ENCODE results near the gene IPPK.
"Not testable (repeated sequence)": the region's sequence is repeated elsewhere in the genome, so short reads cannot be mapped to it uniquely, and the experiment has no call there.

The IPPK gene

GRCh38 chr9:92631452-92632343 lies 38.2 kb downstream of the IPPK start:
- Histone ChIP-seq H3K36me3 (ENCODE audit: control insufficient read depth, low read length) (peaks cover 38% of the 10 kb centered on the region), H3K4me1 (ENCODE audit: control insufficient read depth, low read length) (no peaks in the 10 kb centered on the region), H3F3A (ENCODE audit: control insufficient read depth, insufficient read depth) (no peaks in the 10 kb centered on the region), H3K9me3 (ENCODE audit: control insufficient read depth, insufficient read depth, low read length) (no peaks in the 10 kb centered on the region), H3K4me3 (ENCODE audit: low read length) (no peak overlapping the region), H3K79me2 (ENCODE audit: control insufficient read depth, low read length) (no peaks in the 10 kb centered on the region), H3K27me3 (ENCODE audit: control insufficient read depth, low read length) (no peaks in the 10 kb centered on the region), H3K9me2 (replicated peaks; ENCODE audit: control insufficient read depth, low read length) (no peaks in the 10 kb centered on the region), H4K20me1 (ENCODE audit: control insufficient read depth, insufficient read depth, low read depth, low read length) (no peaks in the 10 kb centered on the region), H3K27ac (ENCODE audit: low read depth, low read length) (no peak overlapping the region), H3K4me2 (ENCODE audit: low read length) (no peak overlapping the region)
- no peak for TF ChIP-seq CTCF (IDR thresholded peaks at IDR 0.05; ENCODE audit: low read depth, low read length, poor library complexity, severe bottlenecking)
- no peak for TF ChIP-seq EZH2phosphoT487 (IDR thresholded peaks at IDR 0.05; ENCODE audit: borderline replicate concordance, low read length)

DNA sequence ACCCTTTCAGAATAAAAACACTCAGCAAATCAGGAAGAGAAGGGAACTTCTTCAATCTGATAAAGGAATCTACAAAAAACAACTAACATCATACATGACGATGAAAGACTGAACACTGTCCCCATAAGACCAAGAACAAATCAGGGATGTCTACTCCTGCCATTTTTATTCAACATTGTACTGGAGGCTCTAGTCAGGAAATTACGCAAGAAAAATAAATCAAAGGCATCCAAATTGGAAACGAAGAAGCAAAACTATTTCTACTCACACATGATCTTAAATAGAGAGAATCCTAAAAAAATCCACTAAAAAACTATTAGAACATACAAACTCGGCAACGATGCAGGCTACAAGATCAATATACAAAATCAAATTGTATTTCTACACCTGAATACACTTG lies 42.3 kb downstream of the IPPK start:
- H4K20me1 ChIP-seq (ENCODE audit: control insufficient read depth, insufficient read depth, low read depth, low read length), result no peaks in the 10 kb centered on the region
- TF ChIP-seq CTCF (IDR thresholded peaks at IDR 0.05; ENCODE audit: low read depth, low read length, poor library complexity, severe bottlenecking), result no peak
- TF ChIP-seq EZH2phosphoT487 (IDR thresholded peaks at IDR 0.05; ENCODE audit: borderline replicate concordance, low read length), result no peak
- H3K27ac ChIP-seq (ENCODE audit: low read depth, low read length), result no peak overlapping the region
- H3K4me1 ChIP-seq (ENCODE audit: control insufficient read depth, low read length), result no peaks in the 10 kb centered on the region
- no peak overlapping the region for H3K4me3 ChIP-seq (ENCODE audit: low read length)
- no peaks in the 10 kb centered on the region for H3K9me2 ChIP-seq (replicated peaks; ENCODE audit: control insufficient read depth, low read length)
- H3K27me3 ChIP-seq (ENCODE audit: control insufficient read depth, low read length), result no peaks in the 10 kb centered on the region
- H3K79me2 ChIP-seq (ENCODE audit: control insufficient read depth, low read length), result no peaks in the 10 kb centered on the region
- H3K36me3 ChIP-seq (ENCODE audit: control insufficient read depth, low read length), result peaks cover 18% of the 10 kb centered on the region
- no peak overlapping the region for H3K4me2 ChIP-seq (ENCODE audit: low read length)
- H3F3A ChIP-seq (ENCODE audit: control insufficient read depth, insufficient read depth), result no peaks in the 10 kb centered on the region
- no peaks in the 10 kb centered on the region for H3K9me3 ChIP-seq (ENCODE audit: control insufficient read depth, insufficient read depth, low read length)

- H4K20me1 ChIP-seq (ENCODE audit: control insufficient read depth, insufficient read depth, low read depth, low read length), result no peaks in the 10 kb centered on the region
Measured at GRCh38 chr9:92626484-92626883, 43.4 kb downstream of the IPPK start.

GRCh38 chr9:92623936-92624335 lies 46.0 kb downstream of the IPPK start:
- not testable (repeated sequence) for H3F3A ChIP-seq (ENCODE audit: control insufficient read depth, insufficient read depth); H3K79me2 ChIP-seq (ENCODE audit: control insufficient read depth, low read length); H4K20me1 ChIP-seq (ENCODE audit: control insufficient read depth, insufficient read depth, low read depth, low read length); H3K4me2 ChIP-seq (ENCODE audit: low read length); H3K4me3 ChIP-seq (ENCODE audit: low read length); H3K27ac ChIP-seq (ENCODE audit: low read depth, low read length); H3K9me3 ChIP-seq (ENCODE audit: control insufficient read depth, insufficient read depth, low read length); H3K4me1 ChIP-seq (ENCODE audit: control insufficient read depth, low read length); H3K9me2 ChIP-seq (replicated peaks; ENCODE audit: control insufficient read depth, low read length); H3K36me3 ChIP-seq (ENCODE audit: control insufficient read depth, low read length); H3K27me3 ChIP-seq (ENCODE audit: control insufficient read depth, low read length)

More at GRCh38 chr9:92626484-92626883, 43.4 kb downstream of the IPPK start:
- Histone ChIP-seq H3K27ac (ENCODE audit: low read depth, low read length) (no peak overlapping the region), H3K9me2 (replicated peaks; ENCODE audit: control insufficient read depth, low read length) (no peaks in the 10 kb centered on the region), H3K9me3 (ENCODE audit: control insufficient read depth, insufficient read depth, low read length) (no peaks in the 10 kb centered on the region), H3K4me2 (ENCODE audit: low read length) (no peak overlapping the region), H3K27me3 (ENCODE audit: control insufficient read depth, low read length) (no peaks in the 10 kb centered on the region), H3F3A (ENCODE audit: control insufficient read depth, insufficient read depth) (no peaks in the 10 kb centered on the region), H3K4me1 (ENCODE audit: control insufficient read depth, low read length) (no peaks in the 10 kb centered on the region), H3K4me3 (ENCODE audit: low read length) (no peak overlapping the region), H3K36me3 (ENCODE audit: control insufficient read depth, low read length) (peaks cover 8% of the 10 kb centered on the region; the same call in 1 of the 2 replicates), H3K79me2 (ENCODE audit: control insufficient read depth, low read length) (no peaks in the 10 kb centered on the region)
- TF ChIP-seq CTCF (IDR thresholded peaks at IDR 0.05; ENCODE audit: low read depth, low read length, poor library complexity, severe bottlenecking) (no peak), EZH2phosphoT487 (IDR thresholded peaks at IDR 0.05; ENCODE audit: borderline replicate concordance, low read length) (no peak)

Data from DOHH2 (cell line).